ENCODE data around the gene CTAGE1.

GRCh38 chr18:22422909-22423548, 5.3 kb upstream of the CTAGE1 start:
- TF ChIP-seq POLR2A (IDR thresholded peaks at IDR 0.05; ENCODE audit: low read depth, low read length) (no peak), POLR2AphosphoS5 (IDR thresholded peaks at IDR 0.05; ENCODE audit: insufficient read depth, low read depth, low read length) (no peak), CTCF (IDR thresholded peaks at IDR 0.05; ENCODE audit: extremely low read depth in 1 of 2, insufficient read depth in 1 of 2, low read depth in 1 of 2, low read length in 2 of 2) (no peak)

Measured in endothelial cell of umbilical vein (primary cell).